HG03066 (cell line): ENCODE measurements around the gene USP22.
"Not testable (repeated sequence)": the region's sequence is repeated elsewhere in the genome, so short reads cannot be mapped to it uniquely, and the experiment has no call there.

ENCODE experiments used
- ATAC-seq: cut with Tn5 transposase; IDR thresholded peaks from one replicate; pipeline ENCODE4 v1.9.1; 2021; ENCODE audit warnings: low read depth; ENCODE audit not compliant: unreplicated experiment

USP22 gene

GRCh38 chr17:20991276-20992037 is 51.4 kb downstream of the USP22 start:
- no peak for ATAC-seq

- no peak for ATAC-seq
Measured at GRCh38 chr17:20989991-20990855, 52.6 kb downstream of the USP22 start.

GRCh38 chr17:20989481-20989880 is 53.3 kb downstream of the USP22 start:
- no peak for ATAC-seq

DNA sequence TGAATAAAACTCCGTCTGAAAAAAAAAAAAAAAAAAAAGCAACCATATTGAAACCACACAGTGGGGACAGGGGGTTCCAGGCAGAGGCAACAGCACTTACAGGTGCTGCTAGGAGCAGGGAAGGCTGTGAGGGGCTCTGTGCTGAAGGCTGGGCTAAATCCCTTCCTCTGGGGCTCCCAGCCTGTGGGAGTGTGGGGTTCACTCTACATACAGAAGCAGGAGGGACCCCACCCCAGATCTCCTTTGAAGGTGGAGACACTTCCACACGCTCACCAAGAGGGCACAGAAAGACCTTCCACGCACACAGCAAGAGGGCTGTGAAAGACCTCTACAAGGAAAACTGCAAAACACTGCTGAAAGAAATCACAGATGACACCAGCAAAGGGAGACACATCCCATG is 53.9 kb downstream of the USP22 start:
- no peak for ATAC-seq

GRCh38 chr17:20988001-20988636 is 54.7 kb downstream of the USP22 start:
- ATAC-seq: no peak

GRCh38 chr17:20987511-20987910 is 55.3 kb downstream of the USP22 start:
- ATAC-seq: no peak

DNA sequence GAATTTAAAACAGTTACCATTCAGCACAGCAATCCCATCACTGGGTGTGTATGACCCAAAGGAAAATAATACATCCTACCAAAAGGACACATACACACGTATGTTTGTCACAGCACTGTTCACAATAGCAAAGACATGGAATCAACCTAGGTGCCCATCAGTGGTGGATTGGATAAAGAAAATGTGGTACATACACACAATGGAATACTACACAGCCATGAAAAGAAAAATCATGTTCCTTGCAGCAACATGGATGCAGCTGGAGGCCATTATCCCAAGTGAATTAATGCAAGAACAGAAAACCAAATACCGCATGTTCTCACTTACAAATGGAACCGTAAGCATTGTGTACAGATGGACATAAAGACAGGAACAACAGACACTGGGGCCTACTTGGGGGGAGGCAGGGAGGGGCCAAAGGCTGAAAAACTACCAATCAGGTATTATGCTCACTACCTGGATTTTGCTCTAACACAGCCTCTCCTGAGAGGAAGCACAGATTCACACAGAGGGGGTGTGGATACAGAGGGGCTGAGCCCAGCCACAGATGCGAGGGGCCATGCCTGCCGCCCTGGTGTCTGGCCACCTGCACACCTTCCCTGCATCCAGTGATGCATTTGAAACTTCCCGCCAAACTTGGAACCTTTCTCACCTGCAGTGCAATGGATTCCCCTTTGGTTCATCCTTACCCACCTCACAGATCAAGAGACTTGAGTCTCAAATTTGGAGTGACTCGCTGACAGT is 55.9 kb downstream of the USP22 start:
- no peak for ATAC-seq

- ATAC-seq: no peak
Measured at GRCh38 chr17:20983359-20983637, 59.5 kb downstream of the USP22 start.

DNA sequence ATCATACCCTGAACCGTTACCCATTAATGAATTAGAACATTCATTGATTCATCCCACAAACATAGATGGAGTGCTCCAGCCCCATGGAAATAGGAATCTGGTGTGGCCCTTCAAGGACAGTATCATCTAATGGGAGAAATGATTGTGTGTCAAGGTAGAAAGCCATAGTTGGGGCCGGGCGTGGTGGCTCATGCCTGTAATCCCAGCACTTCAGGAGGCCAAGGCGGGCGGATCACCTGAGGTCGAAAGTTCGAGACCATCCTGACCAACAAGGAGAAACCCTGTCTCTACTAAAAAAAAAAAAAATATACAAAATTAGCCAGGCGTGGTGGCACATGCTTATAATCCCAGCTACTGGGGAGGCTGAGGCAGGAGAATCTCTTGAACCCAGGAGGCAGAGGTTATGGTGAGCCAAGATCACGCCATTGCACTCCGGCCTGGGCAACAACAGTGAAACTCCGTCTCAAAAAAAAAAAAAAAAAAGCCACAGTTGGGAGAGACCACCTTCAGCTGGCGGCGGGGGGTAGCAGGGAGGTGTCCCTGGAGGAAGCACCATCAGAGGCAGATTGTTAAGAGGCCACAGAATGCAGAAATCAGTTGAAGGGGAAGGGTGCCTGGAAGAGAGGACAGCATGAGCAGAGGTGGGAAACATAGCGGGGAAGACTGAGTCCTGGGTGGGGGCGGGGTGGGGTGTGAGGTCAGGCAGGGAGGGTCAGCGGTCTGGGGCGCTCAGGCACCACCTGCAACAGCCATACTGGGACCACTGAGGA is 60.0 kb downstream of the USP22 start:
- no peak for ATAC-seq

GRCh38 chr17:20981046-20981920 is 61.5 kb downstream of the USP22 start:
- no peak for ATAC-seq

DNA sequence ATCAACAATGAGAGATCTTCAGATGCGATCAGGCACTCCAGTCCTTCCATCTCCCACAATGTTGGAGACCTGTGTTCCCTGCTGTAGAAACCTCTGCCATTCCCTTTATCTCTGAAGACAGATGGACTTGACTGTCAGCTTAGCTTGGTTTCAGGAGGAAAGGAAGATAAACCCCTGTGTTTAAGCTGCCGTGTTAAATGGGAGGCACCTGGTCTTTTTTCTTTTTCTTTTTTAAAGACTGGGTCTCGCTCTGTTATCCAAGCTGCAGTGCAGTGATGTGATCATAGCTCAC is 63.1 kb downstream of the USP22 start:
- ATAC-seq: no peak

GRCh38 chr17:20979007-20979791 is 63.6 kb downstream of the USP22 start:
- ATAC-seq: not testable (repeated sequence)

- not testable (repeated sequence) for ATAC-seq
Measured at GRCh38 chr17:20977609-20978253, 65.1 kb downstream of the USP22 start.

DNA sequence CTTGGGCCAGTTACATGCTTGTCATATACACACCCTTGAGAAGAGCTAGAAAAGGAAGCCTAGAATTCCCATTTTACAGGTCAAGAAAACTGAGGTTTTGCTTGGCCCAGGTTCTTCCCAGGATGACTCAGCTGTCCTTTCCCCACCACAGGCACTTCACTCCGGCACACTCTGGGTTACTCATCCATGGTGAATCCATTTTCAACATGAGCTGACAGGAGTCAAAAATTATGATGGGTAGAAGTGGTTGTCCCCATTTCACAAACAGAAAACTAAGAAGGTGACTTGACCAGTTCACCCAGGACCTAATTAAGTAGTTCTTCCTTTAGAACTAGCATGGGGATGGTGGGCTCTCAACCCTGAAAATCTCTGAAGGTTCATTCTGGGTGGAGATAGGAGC is 67.2 kb downstream of the USP22 start:
- ATAC-seq: no peak

GRCh38 chr17:20970329-20970728 is 72.5 kb downstream of the USP22 start:
- no peak for ATAC-seq

DNA sequence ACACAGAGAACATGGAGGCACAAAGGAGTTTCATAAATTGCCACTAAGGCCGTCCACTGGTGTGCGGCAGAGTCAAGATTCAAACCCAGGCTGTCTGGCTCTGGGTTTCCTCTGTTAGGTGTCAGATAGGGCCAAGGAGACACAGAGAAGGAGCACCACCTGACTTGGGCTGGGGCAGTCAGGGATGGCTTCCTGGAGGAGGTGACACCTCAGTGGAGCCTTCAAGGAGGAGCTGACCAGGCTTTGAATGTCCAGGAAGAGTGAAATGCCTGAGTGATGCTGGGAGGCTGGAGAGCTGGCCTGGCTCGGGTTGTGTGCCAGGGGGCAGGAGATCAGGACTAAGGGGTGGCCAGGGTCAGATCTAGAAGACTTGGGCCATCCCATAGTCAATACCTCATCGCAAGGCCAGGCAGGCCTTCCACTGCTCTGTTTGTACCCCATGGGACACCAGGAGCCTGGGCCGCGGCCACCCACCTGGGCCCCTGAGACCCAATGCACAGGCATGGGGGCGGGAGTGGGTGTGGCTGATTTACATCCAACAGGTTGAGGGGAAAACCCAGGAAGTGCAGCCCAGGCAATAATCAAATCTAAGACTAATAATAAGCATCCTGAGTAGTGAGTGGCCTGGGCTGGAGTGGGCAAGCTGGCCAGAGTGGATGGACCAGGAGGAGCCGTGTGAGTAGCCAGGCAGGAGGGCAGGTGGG is 73.7 kb downstream of the USP22 start:
- ATAC-seq: no peak

GRCh38 chr17:20967776-20968175 is 75.0 kb downstream of the USP22 start:
- ATAC-seq: no peak

DNA sequence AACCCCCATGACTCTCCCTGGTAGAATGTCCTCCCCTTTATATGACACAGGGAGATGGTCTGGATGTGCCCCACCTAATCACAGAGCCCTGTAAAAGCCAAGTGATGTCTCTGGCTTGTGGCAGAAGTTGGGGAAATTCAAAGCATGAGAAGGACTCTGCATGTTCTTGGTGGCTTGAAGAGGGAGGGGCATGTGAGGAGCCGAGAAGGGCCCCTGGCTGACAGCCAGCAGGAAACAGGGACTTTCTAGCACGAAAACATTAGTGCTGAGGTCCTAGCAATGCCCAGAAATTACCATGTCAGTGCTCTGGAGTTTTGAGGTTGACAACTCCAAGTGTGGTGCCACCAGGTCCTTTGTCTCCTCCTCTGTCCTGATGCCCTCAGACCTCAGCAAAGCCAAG is 75.9 kb downstream of the USP22 start:
- no peak for ATAC-seq
